Mammary epithelial cell (primary cell): ENCODE measurements around the gene HOXD13.
A peak's percentile ranks its signal among the peaks of the same experiment; 100 is the strongest.

Source experiments
- CTCF ChIP-seq, 2 donors: IDR thresholded peaks in 1 of 2; conservative IDR thresholded peaks in 1 of 2; 2 replicates each; pipeline ENCODE4 v1.5.1; 2011 to 2012; ENCODE audit warnings: inconsistent platforms in 2 of 2, low read length in 2 of 2, mild to moderate bottlenecking in 2 of 2, control low read depth in 1 of 2, low read depth in 1 of 2; ENCODE audit not compliant: insufficient read depth in 1 of 2; ENCODE audit errors: extremely low read depth in 1 of 2
- EZH2 ChIP-seq: IDR thresholded peaks from 2 replicates; pipeline ENCODE4 v1.6.1; 2012; ENCODE audit warnings: low read length, inconsistent platforms, borderline replicate concordance

GRCh38 chr2:176124947-176125771 is 32.6 kb downstream of the HOXD13 start:
- TF ChIP-seq CTCF (conservative IDR thresholded peaks at IDR 0.05 in 1 of 2, IDR thresholded peaks at IDR 0.05 in 1 of 2; ENCODE audit: extremely low read depth in 1 of 2, insufficient read depth in 1 of 2, low read depth in 1 of 2, low read length in 2 of 2) (no peak), EZH2 (peak; percentile 74)
